ENCODE measurements around the gene NEK4.
"Not testable (repeated sequence)": the region's sequence is repeated elsewhere in the genome, so short reads cannot be mapped to it uniquely, and the experiment has no call there.

Gene NEK4

GRCh38 chr3:52731590-52731989 is 39.1 kb downstream of the NEK4 start:
- no peak overlapping the region for H2BK5ac ChIP-seq (ENCODE audit: low read length)

GRCh38 chr3:52730681-52731080 is 40.1 kb downstream of the NEK4 start:
- no peak overlapping the region for H4K8ac ChIP-seq (ENCODE audit: low read depth, low read length)
- no peak overlapping the region for H3K14ac ChIP-seq (ENCODE audit: low read length)
- no peak for DNase-seq (ENCODE audit: low spot score)
- no peak overlapping the region for H3K4me2 ChIP-seq (ENCODE audit: insufficient read depth, low read length, poor library complexity, severe bottlenecking)
- H3K18ac ChIP-seq (ENCODE audit: low read length) = no peak overlapping the region
- H2AFZ ChIP-seq (ENCODE audit: low read length) = no peak overlapping the region
- no peaks in the 10 kb centered on the region for H3K79me1 ChIP-seq (ENCODE audit: low read depth, low read length)
- H3K36me3 ChIP-seq (replicated peaks in 1 of 2; ENCODE audit: control insufficient read depth in 2 of 2, insufficient read depth in 2 of 2, low read length in 2 of 2) = peaks cover 16 to 68% of the 10 kb centered on the region in 2 donors
- H3K4ac ChIP-seq (ENCODE audit: low read length) = no peak overlapping the region
- H3K27me3 ChIP-seq (ENCODE audit: control insufficient read depth in 3 of 3, insufficient read depth in 3 of 3, low read depth in 1 of 3, low read length in 3 of 3) = no peaks in the 10 kb centered on the region
- no peaks in the 10 kb centered on the region for H3K4me1 ChIP-seq (ENCODE audit: control insufficient read depth in 2 of 2, insufficient read depth in 1 of 2, low read depth in 1 of 2, low read length in 2 of 2)
- no peak overlapping the region for H4K91ac ChIP-seq (ENCODE audit: low read depth, low read length, poor library complexity)
- no peak overlapping the region for H3K27ac ChIP-seq (replicated peaks; ENCODE audit: low read length)
- H3K23ac ChIP-seq (ENCODE audit: low read depth, low read length, poor library complexity) = no peak overlapping the region
- H3K4me3 ChIP-seq (ENCODE audit: low read length in 2 of 2) = no peak overlapping the region
- H2BK120ac ChIP-seq (ENCODE audit: low read depth, low read length) = no peak overlapping the region
- no peak overlapping the region for H2AK5ac ChIP-seq (ENCODE audit: low read depth, low read length)
- no peak overlapping the region for H2BK5ac ChIP-seq (ENCODE audit: low read length)
- H2BK15ac ChIP-seq (ENCODE audit: low read length) = no peak overlapping the region
- H2BK12ac ChIP-seq (ENCODE audit: low read length) = no peak overlapping the region
- H3K9me3 ChIP-seq (replicated peaks in 1 of 2; ENCODE audit: control insufficient read depth in 2 of 2, insufficient read depth in 1 of 2, low read depth in 1 of 2, low read length in 2 of 2) = peaks cover 4 to 53% of the 10 kb centered on the region in 2 donors
- H3K9ac ChIP-seq (ENCODE audit: low read depth, low read length, poor library complexity) = no peak overlapping the region

More at GRCh38 chr3:52731590-52731989, 39.1 kb downstream of the NEK4 start:
- no peak overlapping the region for H2AK5ac ChIP-seq (ENCODE audit: low read depth, low read length)
- peaks cover 4 to 56% of the 10 kb centered on the region in 2 donors for H3K9me3 ChIP-seq (replicated peaks in 1 of 2; ENCODE audit: control insufficient read depth in 2 of 2, insufficient read depth in 1 of 2, low read depth in 1 of 2, low read length in 2 of 2)
- no peak overlapping the region for H2BK12ac ChIP-seq (ENCODE audit: low read length)
- H3K4me3 ChIP-seq (ENCODE audit: low read length in 2 of 2) = no peak overlapping the region
- no peaks in the 10 kb centered on the region for H3K79me1 ChIP-seq (ENCODE audit: low read depth, low read length)
- DNase-seq (ENCODE audit: low spot score) = no peak
- H3K4me2 ChIP-seq (ENCODE audit: insufficient read depth, low read length, poor library complexity, severe bottlenecking) = no peak overlapping the region
- no peak overlapping the region for H2BK120ac ChIP-seq (ENCODE audit: low read depth, low read length)
- no peaks in the 10 kb centered on the region for H3K27me3 ChIP-seq (ENCODE audit: control insufficient read depth in 3 of 3, insufficient read depth in 3 of 3, low read depth in 1 of 3, low read length in 3 of 3)
- H4K91ac ChIP-seq (ENCODE audit: low read depth, low read length, poor library complexity) = no peak overlapping the region
- no peak overlapping the region for H3K4ac ChIP-seq (ENCODE audit: low read length)
- H3K18ac ChIP-seq (ENCODE audit: low read length) = no peak overlapping the region
- H2AFZ ChIP-seq (ENCODE audit: low read length) = no peak overlapping the region
- no peak overlapping the region for H2BK15ac ChIP-seq (ENCODE audit: low read length)
- H3K9ac ChIP-seq (ENCODE audit: low read depth, low read length, poor library complexity) = no peak overlapping the region
- H3K14ac ChIP-seq (ENCODE audit: low read length) = no peak overlapping the region
- peaks cover 18 to 76% of the 10 kb centered on the region in 2 donors for H3K36me3 ChIP-seq (replicated peaks in 1 of 2; ENCODE audit: control insufficient read depth in 2 of 2, insufficient read depth in 2 of 2, low read length in 2 of 2)
- H3K27ac ChIP-seq (replicated peaks; ENCODE audit: low read length) = no peak overlapping the region
- H3K4me1 ChIP-seq (ENCODE audit: control insufficient read depth in 2 of 2, insufficient read depth in 1 of 2, low read depth in 1 of 2, low read length in 2 of 2) = no peaks in the 10 kb centered on the region
- WGBS, 2 donors (ENCODE audit: extremely low coverage in 2 of 2, insufficient read length in 2 of 2, insufficient replicate concordance in 1 of 2) = no CpG with 5 or more reads among the region's 14 CpGs
- H4K8ac ChIP-seq (ENCODE audit: low read depth, low read length) = no peak overlapping the region
- H3K23ac ChIP-seq (ENCODE audit: low read depth, low read length, poor library complexity) = no peak overlapping the region

GRCh38 chr3:52728753-52729152 is 42.0 kb downstream of the NEK4 start:
- not testable (repeated sequence) for H4K8ac ChIP-seq (ENCODE audit: low read depth, low read length); DNase-seq (ENCODE audit: low spot score); H3K4ac ChIP-seq (ENCODE audit: low read length); H3K79me1 ChIP-seq (ENCODE audit: low read depth, low read length); H3K18ac ChIP-seq (ENCODE audit: low read length); H2BK15ac ChIP-seq (ENCODE audit: low read length); H3K27me3 ChIP-seq (ENCODE audit: control insufficient read depth in 3 of 3, insufficient read depth in 3 of 3, low read depth in 1 of 3, low read length in 3 of 3); H2BK5ac ChIP-seq (ENCODE audit: low read length); H3K9ac ChIP-seq (ENCODE audit: low read depth, low read length, poor library complexity); H3K23ac ChIP-seq (ENCODE audit: low read depth, low read length, poor library complexity); H4K91ac ChIP-seq (ENCODE audit: low read depth, low read length, poor library complexity); H2AK5ac ChIP-seq (ENCODE audit: low read depth, low read length); H2AFZ ChIP-seq (ENCODE audit: low read length); H3K27ac ChIP-seq (replicated peaks; ENCODE audit: low read length); H3K4me1 ChIP-seq (ENCODE audit: control insufficient read depth in 2 of 2, insufficient read depth in 1 of 2, low read depth in 1 of 2, low read length in 2 of 2); H2BK120ac ChIP-seq (ENCODE audit: low read depth, low read length); H3K4me2 ChIP-seq (ENCODE audit: insufficient read depth, low read length, poor library complexity, severe bottlenecking); H3K4me3 ChIP-seq (ENCODE audit: low read length in 2 of 2); H2BK12ac ChIP-seq (ENCODE audit: low read length); H3K14ac ChIP-seq (ENCODE audit: low read length)
- Histone ChIP-seq H3K9me3 (replicated peaks in 1 of 2; ENCODE audit: control insufficient read depth in 2 of 2, insufficient read depth in 1 of 2, low read depth in 1 of 2, low read length in 2 of 2) (peaks cover 4 to 44% of the 10 kb centered on the region in 2 donors), H3K36me3 (replicated peaks in 1 of 2; ENCODE audit: control insufficient read depth in 2 of 2, insufficient read depth in 2 of 2, low read length in 2 of 2) (peaks cover 14 to 61% of the 10 kb centered on the region in 2 donors)
- no CpG with 5 or more reads among the region's 3 CpGs for WGBS, 2 donors (ENCODE audit: extremely low coverage in 2 of 2, insufficient read length in 2 of 2, insufficient replicate concordance in 1 of 2)

GRCh38 chr3:52724511-52724910 is 46.2 kb downstream of the NEK4 start:
- Histone ChIP-seq H3K36me3 (replicated peaks in 1 of 2; ENCODE audit: control insufficient read depth in 2 of 2, insufficient read depth in 2 of 2, low read length in 2 of 2) (peaks cover 2 to 50% of the 10 kb centered on the region in 2 donors), H4K91ac (ENCODE audit: low read depth, low read length, poor library complexity) (no peak overlapping the region)
- no CpG with 5 or more reads among the region's 1 CpG for WGBS, 2 donors (ENCODE audit: extremely low coverage in 2 of 2, insufficient read length in 2 of 2, insufficient replicate concordance in 1 of 2)

More at GRCh38 chr3:52724511-52724910, 46.2 kb downstream of the NEK4 start:
- Histone ChIP-seq H3K14ac (ENCODE audit: low read length) (no peak overlapping the region), H2BK12ac (ENCODE audit: low read length) (no peak overlapping the region), H2BK15ac (ENCODE audit: low read length) (no peak overlapping the region), H3K27ac (replicated peaks; ENCODE audit: low read length) (no peak overlapping the region), H3K23ac (ENCODE audit: low read depth, low read length, poor library complexity) (no peak overlapping the region), H3K4me2 (ENCODE audit: insufficient read depth, low read length, poor library complexity, severe bottlenecking) (no peak overlapping the region), H2BK120ac (ENCODE audit: low read depth, low read length) (no peak overlapping the region), H3K9me3 (replicated peaks in 1 of 2; ENCODE audit: control insufficient read depth in 2 of 2, insufficient read depth in 1 of 2, low read depth in 1 of 2, low read length in 2 of 2) (peaks cover 2 to 26% of the 10 kb centered on the region in 2 donors), H3K79me1 (ENCODE audit: low read depth, low read length) (no peaks in the 10 kb centered on the region), H4K8ac (ENCODE audit: low read depth, low read length) (no peak overlapping the region), H2AK5ac (ENCODE audit: low read depth, low read length) (no peak overlapping the region), H2BK5ac (ENCODE audit: low read length) (no peak overlapping the region), H3K4ac (ENCODE audit: low read length) (no peak overlapping the region), H3K18ac (ENCODE audit: low read length) (no peak overlapping the region), H3K4me1 (ENCODE audit: control insufficient read depth in 2 of 2, insufficient read depth in 1 of 2, low read depth in 1 of 2, low read length in 2 of 2) (no peaks in the 10 kb centered on the region), H3K9ac (ENCODE audit: low read depth, low read length, poor library complexity) (no peak overlapping the region), H2AFZ (ENCODE audit: low read length) (no peak overlapping the region), H3K4me3 (ENCODE audit: low read length in 2 of 2) (no peak overlapping the region), H3K27me3 (ENCODE audit: control insufficient read depth in 3 of 3, insufficient read depth in 3 of 3, low read depth in 1 of 3, low read length in 3 of 3) (no peaks in the 10 kb centered on the region)
- no peak for DNase-seq (ENCODE audit: low spot score)

Data from neuronal stem cell (in vitro differentiated cells).